DMS53 treated with DMSO at 0.1 percent for 48 hours (cell line): ENCODE results near the gene UBE2D3.

ENCODE experiments used
- DNase-seq: peaks from one replicate; lab custom pipeline; 2025; ENCODE audit not compliant: unreplicated experiment; lab: John Stamatoyannopoulos, UW

Gene UBE2D3

GRCh38 chr4:102792361-102792936 lies 34.9 kb downstream of the UBE2D3 start:
- no peak for DNase-seq

GRCh38 chr4:102791318-102791835 lies 36.0 kb downstream of the UBE2D3 start:
- no peak for DNase-seq

- DNase-seq = no peak
Observed at GRCh38 chr4:102789317-102789717, 38.0 kb downstream of the UBE2D3 start.

- DNase-seq = no peak
Observed at GRCh38 chr4:102787944-102788343, 39.4 kb downstream of the UBE2D3 start.

GRCh38 chr4:102787096-102787881 lies 40.1 kb downstream of the UBE2D3 start:
- DNase-seq = no peak

- no peak for DNase-seq
Observed at GRCh38 chr4:102786279-102786678, 41.1 kb downstream of the UBE2D3 start.

GRCh38 chr4:102783006-102783405 lies 44.3 kb downstream of the UBE2D3 start:
- DNase-seq = no peak

GRCh38 chr4:102781570-102781969 lies 45.8 kb downstream of the UBE2D3 start:
- DNase-seq = no peak

GRCh38 chr4:102780476-102781144 lies 46.7 kb downstream of the UBE2D3 start:
- peak; percentile 81 for DNase-seq

- DNase-seq = no peak
Observed at GRCh38 chr4:102779204-102779603, 48.1 kb downstream of the UBE2D3 start.

GRCh38 chr4:102778720-102779119 lies 48.6 kb downstream of the UBE2D3 start:
- DNase-seq = no peak

- DNase-seq = no peak
Observed at GRCh38 chr4:102775805-102776204, 51.5 kb downstream of the UBE2D3 start.

- DNase-seq = no peak
Observed at GRCh38 chr4:102774254-102774653, 53.1 kb downstream of the UBE2D3 start.

GRCh38 chr4:102772738-102773340 lies 54.5 kb downstream of the UBE2D3 start:
- DNase-seq = no peak

GRCh38 chr4:102764901-102765300 lies 62.5 kb downstream of the UBE2D3 start:
- DNase-seq = no peak

- no peak for DNase-seq
Observed at GRCh38 chr4:102761906-102762305, 65.4 kb downstream of the UBE2D3 start.

GRCh38 chr4:102761296-102761701 lies 66.1 kb downstream of the UBE2D3 start:
- DNase-seq = peak; percentile 45

- peak; percentile 26 for DNase-seq
Observed at GRCh38 chr4:102760645-102761295, 66.6 kb downstream of the UBE2D3 start, which contains the start of gene MANBA. TSS of gene MANBA (minus strand) at chr4:102760968. CDS start at chr4:102760894, 74 bp downstream.

GRCh38 chr4:102759831-102760644 lies 67.3 kb downstream of the UBE2D3 start:
- DNase-seq = no peak
